ENCODE results near the gene PPIG.
"Not testable (repeated sequence)": the region's sequence is repeated elsewhere in the genome, so short reads cannot be mapped to it uniquely, and the experiment has no call there.

Gene PPIG

DNA sequence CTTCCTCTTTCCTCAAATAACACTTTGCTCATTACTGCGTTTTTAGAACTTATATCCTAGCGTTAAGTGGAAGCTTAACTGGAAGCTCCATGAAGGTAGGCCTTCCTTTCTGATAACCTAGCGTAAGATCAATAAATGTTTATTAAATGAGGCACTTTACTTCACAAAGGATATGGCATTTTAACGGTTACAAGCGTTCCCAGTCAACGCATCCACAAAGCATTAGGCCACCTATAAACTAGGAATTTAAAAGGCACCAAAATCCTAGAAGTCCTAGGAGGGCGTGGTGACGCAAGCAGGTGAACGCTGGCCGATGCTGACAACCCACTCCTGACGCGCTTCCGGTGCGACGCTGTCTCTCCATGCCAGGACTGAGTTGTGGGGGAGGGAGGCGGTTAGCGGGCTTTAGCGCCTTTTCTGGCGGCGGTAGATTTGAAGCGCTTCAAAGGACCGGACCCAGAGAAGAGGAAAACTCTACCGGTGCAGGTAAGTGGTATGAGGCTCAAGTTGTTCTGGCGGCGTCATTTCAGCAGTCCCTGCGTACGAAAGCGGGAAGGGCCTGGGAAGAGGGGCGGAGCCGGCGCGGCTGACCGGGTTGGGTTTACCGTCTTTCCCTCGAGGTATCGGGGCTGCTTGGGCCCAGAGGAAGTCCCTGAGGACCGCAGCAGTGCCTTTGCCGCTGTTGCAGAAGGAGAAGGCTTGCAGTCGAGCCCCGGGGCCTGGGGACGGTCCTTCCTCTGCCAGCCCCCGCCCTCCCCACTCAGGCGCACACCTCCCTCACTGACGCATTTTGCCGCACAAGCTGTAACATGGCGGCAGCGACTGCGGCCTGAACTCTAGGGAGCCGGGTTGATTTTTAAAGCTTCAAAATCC, at the start of gene PPIG:
TSS of gene PPIG (plus strand) at position 347 of the 873 bp plus-strand sequence. CDS start 19,691 bp downstream, outside the sequence.
- DNase-seq, result peak; percentile 67

DNA sequence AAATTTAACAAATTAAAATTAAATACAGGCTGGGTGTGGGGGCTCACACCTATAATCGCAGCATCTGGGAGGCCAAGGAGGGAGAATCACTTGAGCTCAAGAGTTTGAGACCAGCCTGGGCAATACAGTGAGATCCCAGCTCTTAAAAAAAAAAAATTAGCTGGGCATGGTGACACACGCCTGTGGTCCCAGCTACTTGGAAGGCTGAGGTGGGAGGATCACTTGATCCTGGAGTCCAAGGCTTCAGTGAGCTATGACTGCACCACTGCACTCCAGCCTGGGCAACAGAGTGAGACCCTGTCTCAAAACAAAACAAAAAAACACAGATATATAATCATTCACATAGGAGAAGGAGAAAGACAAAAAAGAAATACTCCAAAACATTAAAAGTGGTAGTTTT, 44.7 kb upstream of the PPIG start:
- DNase-seq, result not testable (repeated sequence)

DNA sequence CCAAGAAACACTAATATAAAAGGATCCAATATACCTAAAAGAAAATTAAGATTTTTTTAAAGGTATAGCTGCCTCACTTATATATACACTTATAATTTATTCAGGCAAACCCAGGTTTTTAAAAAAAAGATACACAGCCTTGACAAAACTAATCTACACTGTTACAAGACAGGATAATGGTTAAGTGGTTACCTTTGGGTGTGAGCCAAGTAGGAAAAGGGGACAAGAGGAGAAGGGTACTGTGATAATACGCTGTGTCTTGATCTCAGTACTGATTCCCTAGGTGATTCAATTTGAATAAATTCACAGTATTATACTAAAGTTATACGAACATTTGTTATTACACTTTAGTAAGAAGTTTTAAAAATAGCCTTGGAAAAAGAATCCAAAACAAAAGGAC, 44.0 kb upstream of the PPIG start:
- no peak for DNase-seq

DNA sequence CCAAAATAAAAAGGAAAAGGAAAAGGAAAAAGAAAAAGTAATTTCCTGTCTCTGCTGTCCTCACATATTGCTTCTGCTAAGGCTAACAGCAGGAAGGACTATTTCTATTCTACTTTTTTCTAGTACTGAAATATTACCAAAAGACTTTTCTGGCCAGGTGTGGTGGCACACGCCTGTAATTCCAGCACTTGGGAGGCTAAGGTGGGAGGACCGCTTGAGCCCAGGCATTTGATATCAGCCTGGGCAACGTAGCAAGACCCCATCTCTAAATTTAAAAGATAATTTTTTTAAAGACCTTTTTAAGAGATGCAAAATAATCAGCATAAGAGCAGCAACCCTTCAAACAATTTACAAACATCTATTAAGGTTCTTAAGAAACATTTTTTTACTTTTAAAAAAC, 41.7 kb upstream of the PPIG start:
- no peak for DNase-seq

DNA sequence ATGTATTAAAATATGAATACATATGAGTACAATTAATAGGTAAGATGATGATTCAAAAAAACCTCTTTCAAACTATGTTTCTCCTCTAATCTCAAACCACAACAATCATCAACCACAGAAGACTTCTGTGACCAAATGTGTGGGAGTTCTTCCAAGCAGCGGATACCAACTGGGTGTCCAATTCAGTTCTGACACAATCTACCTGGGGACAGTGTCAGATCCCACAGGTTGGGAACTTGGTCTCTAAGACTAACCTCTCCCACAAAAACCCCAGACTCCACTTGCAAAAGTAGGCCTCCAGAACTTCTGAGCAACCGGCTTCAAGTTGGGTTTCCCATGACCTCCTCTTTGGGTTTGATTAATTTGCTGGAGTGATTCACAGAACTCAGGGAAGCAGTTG, 37.4 kb upstream of the PPIG start:
- no peak for DNase-seq

DNA sequence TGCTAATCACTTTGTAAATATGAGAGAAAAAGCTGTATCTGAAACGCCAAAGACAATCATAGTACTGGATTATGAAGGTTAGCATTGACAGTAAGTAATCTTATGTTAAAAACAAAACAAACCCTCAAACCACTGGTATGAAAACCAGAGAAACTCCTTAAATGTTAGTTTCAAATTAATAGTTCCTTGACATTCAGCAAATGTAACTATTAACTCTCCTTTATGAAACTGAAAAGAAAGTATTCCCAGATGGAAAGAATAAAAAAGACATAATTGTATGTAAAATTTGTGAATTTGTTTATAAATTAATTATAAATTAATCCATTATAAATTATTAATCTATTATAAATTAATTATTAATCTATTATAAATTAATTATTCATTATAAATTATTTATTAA, 22.8 kb upstream of the PPIG start:
- DNase-seq, result no peak

DNA sequence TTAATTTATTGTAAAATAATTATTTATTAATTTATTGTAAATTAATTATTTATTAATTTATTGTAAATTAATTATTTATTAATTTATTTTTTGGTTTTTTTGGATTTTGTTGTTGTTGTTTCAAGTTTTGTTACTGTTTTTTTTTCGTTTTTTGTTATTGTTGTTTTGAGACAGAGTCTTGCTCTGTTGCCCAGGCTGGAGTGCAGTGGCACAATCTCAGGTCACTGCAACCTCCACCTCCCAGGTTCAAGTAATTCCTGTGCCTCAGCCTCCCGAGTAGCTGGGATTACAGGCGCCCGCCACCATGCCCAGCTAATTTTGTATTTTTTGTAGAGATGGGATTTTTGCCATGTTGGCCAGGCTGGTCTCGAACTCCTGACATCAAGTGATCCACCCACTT, 22.1 kb upstream of the PPIG start:
- DNase-seq, result not testable (repeated sequence)

DNA sequence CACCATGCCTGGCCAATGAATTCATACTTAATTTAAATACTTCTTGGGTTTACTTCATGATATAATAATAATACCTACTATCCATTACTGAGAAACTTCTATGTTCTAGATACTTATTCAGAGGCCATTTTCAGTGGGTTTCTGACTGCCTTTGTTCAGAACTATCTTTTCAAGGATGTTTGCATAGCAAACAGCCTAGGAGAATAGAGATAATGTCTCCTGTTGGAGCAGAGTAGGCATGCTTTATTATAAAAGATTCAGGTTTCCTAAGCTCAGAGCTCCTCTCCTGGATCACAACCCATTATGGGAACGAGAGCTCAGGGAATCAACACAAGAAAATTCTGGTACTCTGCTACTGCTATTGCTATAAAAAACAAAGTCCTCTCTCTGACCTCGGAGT, 21.6 kb upstream of the PPIG start:
- no peak for DNase-seq

DNA sequence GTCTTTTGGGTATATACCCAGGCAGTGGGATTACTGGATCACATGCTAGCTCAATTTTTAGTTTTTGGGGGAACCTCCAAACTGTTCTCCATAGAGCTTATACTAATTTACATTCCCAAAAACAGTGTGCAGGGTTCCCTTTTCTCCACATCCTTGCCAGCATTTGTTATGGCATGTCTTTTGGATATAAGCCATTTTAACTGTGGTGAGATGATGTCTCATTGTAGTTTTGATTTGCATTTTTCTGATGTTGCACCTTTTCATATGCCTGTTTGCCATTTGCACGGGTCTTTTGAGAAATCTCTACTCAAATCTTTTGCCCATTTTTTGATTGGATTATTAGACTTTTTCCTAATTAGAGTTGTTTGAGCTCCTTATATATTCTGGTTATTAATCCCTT, 18.5 kb upstream of the PPIG start:
- no peak for DNase-seq

DNA sequence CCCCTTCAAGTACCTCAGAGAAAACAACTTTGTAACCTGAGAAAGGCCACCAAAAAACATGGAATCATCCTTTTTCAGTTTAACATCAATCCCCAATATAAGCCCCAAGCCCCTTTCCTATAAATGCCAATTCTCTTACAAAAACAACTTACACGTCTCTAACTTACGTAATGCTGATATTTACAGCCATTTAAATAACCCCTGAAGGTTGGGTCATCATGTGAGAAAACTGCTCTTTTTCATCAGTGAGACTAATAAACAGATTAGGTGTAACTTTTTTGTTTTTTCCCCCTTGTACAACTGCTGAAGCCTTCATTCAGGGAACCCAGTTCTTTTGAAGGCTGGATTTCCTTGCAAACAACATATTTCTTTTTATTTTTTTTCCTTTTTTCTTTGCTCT, 14.2 kb upstream of the PPIG start:
- DNase-seq, result no peak

DNA sequence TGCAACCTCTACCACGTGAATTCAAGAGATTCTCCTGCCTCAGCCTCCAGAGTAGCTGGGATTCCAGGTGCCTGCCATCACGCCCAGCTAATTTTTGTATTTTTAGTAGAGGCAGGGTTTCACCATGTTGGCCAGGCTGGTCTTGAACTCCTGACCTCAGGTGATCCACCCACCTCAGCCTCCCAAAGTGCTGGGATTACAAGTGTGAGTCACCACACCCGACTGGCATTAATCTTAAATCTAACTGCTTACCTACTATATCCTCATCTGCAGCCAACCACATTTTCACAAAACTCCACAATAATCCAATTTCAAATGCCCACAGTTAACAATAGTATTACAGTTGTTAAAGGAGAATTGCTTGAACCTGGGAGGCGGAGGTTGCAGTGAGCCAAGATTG, 13.4 kb upstream of the PPIG start:
- DNase-seq, result not testable (repeated sequence)

DNA sequence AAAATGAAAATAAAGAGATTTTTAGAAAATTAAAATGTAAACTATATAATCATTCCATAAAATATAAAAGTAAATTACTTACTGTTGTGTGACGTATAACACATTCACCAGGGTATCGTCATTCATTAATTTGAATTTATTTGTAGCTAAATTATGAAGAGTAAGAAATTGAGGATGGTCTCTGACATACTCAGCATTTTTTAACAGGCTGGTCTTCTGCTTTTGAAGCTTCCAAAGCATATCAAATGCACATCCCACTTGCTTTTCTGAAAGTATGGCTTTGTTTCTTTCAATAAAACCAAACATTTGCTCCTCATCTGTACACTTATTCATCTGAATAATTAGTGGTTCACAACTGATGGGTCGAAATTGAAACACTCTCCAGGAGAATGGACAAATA, 12.6 kb upstream of the PPIG start:
- DNase-seq, result no peak

DNA sequence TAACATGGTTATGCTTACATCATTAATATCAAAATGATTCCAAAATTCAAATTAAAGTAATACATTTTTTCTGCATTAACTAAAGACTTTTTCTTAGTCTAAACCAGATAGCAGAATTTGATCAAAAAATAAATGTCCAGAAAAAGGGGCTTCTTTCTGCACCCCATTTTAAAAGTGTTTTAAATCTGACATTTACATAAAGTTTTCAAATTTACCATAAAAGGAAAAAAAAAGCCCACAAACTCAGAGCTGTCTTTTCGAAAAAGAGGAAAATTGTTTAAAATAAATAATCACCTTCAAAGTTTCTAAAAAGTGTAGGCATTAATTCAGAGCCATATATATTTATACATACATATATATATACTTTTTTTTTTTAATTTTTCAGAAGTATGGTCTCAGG, 12.0 kb upstream of the PPIG start:
- no peak for DNase-seq

DNA sequence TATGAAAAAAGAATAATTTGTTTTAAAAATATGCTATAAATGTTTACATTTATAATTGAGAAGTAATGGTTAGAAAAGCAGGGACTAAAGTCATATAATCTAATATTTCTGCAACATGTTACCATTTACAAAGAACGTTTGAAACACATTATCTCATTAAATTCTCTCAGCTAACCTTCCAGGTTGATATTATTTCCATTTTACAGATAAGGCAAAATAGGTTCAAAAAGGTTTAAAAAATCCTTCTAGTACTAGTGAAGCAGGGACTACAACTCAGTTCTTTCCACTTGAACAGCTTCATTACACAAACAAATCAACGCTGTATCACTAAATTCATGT, 11.4 kb upstream of the PPIG start:
- DNase-seq, result no peak

DNA sequence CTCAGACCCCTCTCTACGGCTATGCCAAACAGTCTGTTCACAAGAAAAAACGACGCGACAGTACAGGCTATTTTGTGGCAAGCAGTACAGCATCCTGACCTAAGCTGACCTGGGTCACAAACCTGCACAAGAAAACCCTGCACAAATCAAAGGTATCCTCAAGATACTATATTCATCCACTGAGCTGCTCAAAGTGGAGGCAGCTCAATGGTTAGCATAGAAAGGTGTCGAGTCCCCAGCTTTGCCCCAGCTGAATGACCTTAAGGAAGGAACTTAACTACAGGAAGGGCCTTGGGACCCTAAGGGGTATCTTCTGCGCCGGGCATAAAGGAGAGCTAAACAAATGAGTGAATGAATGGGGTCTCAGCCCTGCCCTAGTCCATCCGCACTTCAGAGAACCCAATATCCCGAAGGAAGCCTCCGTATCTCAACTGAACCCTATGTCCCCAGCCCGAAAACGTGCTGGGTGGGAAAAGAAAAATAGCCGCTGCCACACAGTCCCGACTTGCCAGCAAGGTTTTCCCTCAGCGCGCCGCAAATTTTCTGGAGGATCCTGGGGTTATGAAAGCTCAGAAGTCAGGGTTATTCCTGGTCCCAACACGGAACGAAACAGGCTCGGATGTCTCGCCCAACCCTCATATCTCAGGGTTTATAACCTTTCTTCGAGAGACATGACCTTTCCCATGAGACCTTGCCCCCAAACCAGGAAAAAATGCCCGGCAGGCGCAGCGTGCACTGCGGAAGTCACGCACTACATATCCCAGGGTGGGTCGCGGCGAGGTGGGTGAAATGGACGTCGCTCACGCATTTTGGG, 10.8 kb upstream of the PPIG start, which contains the start of gene FASTKD1:
TSS of gene FASTKD1 (minus strand) at position 706 of the 814 bp plus-strand sequence. CDS start 1,836 bp downstream, outside the sequence.
- peak; percentile 84 for DNase-seq

DNA sequence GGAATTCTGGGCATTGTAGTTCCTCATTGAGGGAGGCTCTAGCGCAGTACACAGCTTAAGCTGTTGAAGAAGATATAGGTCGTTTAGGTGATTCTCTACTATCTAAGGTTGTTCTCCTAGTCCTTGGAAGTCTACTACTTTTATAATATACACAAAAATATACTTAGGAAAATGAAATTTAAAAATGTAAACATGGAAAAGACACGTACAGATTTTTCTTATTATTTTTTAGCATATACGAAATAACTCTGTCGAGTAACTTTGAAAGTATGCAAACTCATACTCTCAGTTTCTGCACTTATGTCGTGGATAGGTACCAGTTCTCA, 10.2 kb upstream of the PPIG start:
- no peak for DNase-seq

DNA sequence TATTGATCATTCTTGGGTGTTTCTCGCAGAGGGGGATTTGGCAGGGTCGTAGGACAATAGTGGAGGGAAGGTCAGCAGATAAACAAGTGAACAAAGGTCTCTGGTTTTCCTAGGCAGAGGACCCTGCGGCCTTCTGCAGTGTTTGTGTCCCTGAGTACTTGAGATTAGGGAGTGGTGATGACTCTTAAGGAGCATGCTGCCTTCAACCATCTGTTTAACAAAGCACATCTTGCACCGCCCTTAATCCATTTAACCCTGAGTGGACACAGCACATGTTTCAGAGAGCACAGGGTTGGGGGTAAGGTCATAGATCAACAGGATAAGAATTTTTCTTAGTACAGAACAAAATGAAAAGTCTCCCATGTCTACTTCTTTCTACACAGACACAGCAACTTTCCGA, 9.6 kb upstream of the PPIG start:
- DNase-seq, result not testable (repeated sequence)

DNA sequence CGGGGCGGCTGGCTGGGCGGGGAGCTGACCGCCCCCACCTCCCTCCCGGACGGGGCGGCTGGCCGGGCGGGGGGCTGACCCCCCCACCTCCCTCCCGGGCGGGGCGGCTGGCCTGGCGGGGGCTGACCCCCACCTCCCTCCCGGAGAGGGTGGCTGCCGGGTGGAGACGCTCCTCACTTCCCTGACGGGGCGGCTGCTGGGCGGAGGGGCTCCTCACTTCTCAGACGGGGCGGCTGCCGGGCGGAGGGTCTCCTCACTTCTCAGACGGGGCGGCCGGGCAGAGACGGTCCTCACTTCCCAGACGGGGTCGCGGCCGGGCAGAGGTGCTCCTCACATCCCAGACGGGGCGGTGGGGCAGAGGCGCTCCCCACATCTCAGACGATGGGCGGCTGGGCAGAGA, 8.9 kb upstream of the PPIG start:
- not testable (repeated sequence) for DNase-seq

DNA sequence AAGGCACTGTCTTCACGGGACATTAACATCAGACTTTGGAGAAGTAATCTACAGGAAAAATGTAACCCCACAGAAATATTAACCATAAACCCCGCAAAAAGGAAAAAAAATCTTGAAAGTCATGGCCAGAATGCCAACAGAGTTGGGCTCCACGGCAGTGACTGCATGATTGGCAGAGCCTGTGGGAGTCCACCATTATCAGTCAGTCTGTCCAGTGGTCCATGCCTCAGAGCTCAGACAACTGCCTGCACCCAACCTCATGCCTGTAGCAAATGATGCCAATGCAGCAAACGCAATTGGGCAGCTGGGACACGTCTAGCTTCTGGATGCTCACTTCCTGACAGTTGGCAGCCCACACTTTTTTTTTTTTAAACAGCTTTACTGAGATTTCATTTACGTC, 5.1 kb upstream of the PPIG start:
- DNase-seq, result no peak

DNA sequence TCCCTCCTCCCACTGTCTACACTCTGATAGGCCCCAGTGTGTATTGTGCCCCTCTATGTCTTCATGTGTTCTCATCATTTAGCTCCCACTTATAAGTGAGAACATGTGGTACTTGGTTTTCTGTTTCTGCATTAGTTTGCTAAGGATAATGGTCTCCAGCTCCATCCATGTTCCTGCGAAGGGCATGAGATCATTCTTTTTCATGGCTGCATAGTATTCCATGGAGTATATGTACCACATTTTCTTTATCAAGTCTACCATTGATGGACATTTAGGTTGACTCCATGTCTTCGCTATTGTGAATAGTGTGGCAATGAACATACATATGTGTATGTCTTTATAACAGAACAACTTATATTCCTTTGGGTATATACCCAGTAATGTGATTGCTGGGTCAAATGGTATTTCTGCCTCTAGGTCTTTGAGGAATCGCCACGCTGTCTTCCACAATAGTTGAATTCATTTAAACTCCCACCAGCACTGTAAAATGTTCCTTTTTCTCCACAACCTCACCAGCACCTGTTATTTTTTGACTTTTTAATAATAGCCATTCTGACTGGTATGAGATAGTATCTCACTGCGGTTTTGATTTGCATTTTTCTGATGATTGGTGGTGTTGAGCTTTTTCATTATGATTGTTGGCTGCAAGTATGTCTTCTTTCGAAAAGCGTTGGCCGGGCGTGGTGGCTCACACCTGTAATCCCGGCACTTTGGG, 1.4 kb upstream of the PPIG start:
- not testable (repeated sequence) for DNase-seq

DNA sequence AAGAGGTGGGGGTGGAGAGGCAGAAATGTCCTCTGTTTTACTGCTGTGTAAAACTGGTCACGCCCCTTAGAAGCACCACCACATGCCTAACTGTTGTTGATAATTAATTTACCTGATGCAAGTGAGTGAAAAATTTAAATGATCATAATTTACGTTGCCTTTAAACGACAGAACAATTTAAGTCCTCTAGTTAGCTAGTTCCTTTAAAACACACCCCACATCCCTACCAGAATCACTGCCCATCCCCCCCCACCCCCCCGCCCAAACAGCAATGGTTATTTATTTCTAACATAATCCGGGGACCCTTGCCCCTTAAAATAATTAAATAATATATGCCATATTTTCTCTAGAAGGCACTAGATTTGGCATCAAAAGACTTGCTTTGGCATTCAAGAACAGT, 633 bp upstream of the PPIG start:
- no peak for DNase-seq

DNA sequence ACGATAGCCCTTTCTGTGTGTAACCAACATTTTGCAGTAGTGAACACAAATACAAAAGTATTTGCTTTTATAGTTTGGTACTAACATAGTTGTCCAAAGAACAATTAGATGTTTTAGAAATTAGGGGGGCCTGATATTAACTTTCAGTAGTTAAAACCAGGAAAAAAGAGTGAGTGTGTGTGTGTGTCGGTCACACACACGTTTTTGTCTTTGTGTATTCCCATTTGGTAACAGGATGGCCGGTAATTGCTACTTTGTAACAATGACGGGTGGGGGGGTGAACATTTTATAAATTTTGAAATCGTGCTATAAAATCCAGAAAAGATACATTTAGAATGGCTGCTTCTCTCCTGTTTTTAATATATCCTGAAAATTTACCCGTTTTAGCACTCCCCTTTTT, 1.5 kb downstream of the PPIG start:
- no peak for DNase-seq

DNA sequence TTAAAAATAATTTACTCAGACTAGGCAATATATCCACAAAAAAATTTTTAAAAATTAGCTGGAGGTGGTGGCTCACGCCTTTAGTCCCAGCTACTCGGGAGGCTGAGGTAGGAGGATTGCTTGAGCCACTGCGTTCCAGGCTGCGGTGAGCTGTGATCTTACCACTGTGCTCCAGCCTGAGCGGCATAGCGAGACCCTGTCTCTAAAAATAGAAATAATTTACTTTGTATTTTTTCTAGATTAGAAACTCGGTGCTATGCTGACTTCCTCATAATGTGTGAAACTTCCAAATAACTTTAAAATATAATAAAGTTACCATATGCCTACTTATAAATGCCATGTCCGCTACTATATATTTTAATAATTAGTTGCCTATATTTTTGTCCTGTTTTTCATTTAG, 6.7 kb downstream of the PPIG start:
- no peak for DNase-seq

DNA sequence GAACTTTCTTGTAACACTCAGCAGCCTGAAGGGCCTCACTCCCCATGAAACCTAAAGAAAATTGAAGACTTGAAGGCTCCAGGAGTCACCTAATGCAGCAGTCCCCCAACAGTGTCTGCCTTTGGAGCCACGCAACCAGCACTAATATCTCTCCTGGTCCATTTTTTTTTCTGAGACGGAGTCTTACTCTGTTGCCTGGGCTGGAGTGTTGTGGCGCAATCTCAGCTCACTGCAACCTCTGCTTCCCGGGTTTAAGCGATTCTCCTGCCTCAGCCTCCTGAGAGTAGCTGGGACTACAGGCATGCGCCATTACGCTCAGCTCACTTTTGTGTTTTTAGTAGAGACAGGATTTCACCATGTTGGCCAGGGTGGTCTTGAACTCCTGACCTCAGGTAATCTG, 12.4 kb downstream of the PPIG start:
- DNase-seq, result not testable (repeated sequence)

All from NCI-H510A treated with DMSO at 0.1 percent for 48 hours (cell line).